ENCODE data around the gene KRTAP2-3.
"Not testable (repeated sequence)": the region's sequence is repeated elsewhere in the genome, so short reads cannot be mapped to it uniquely, and the experiment has no call there.

Gene KRTAP2-3, protein sequence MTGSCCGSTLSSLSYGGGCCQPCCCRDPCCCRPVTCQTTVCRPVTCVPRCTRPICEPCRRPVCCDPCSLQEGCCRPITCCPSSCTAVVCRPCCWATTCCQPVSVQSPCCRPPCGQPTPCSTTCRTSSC

DNA sequence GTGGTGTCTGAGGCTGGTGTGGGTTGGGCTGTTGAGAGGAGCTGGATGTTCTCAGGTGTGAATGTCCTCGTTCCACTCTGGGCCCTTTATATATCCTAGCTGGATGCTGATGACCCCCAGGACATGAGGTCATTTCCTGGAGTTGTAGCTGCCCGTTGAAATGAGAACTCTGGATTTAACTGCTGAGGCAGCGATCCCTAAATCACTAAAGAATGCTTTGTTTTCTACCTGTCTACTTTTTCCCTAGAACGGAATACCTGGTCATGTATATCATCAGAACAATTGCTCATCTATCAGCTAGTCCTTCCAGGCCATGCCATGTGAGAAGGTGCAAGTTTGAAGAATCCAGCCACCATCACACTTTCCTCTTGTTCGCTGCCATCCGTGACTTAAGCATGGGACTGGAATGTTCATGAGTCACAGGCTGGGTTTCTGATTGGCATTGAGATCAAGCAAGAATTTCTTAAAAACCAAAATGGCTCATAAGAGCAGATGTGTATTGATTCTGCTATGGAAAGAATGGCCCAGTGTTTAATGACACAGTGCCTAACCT lies at the start of gene KRTAP2-3:
KRTAP2-3 (minus strand) TSS at position 63 of the 553 bp plus-strand sequence. CDS start 64 bp downstream, outside the sequence.
- DNase-seq, result no peak

- DNase-seq, result not testable (repeated sequence)
These were observed 48.9 kb upstream of the KRTAP2-3 start for GRCh38 chr17:41108728-41109386.

GRCh38 chr17:41107941-41108450 lies 48.1 kb upstream of the KRTAP2-3 start:
- no peak for DNase-seq

GRCh38 chr17:41105347-41105746 lies 45.4 kb upstream of the KRTAP2-3 start, which contains the start of gene KRTAP4-9:
Gene KRTAP4-9, plus strand, starts transcription at chr17:41105389. Its CDS starts 0 bp downstream, at chr17:41105389.
- not testable (repeated sequence) for DNase-seq

DNA sequence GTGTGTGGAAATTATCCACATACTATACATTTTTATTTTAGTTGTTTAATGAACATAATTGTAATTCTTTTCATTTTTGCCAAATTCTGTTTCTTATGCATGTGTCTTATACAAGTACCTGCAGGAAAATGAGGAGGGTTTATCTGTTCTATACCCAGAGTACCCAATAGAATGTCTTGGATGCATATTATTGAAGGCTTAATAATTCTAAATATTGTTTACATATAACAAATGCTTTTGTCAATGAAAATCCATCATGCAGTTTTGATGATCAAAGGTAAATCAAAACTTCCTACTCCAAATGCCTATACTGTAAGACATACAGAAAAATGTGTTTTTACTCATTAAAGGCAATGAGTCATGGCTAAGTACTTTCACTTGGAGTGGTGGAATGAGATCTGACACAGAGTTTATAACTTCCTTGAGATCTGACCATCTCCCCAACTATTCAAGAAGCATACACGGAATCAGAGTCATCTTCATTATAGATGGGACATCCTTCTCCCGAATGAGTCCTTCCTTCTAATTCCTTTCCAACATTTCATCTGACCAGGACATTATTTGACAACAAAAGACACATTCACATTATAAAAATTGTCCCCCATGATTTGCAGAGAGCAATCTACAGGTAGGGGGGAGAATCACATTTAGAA lies 44.6 kb upstream of the KRTAP2-3 start:
- DNase-seq, result not testable (repeated sequence)

GRCh38 chr17:41103896-41104295 lies 44.0 kb upstream of the KRTAP2-3 start:
- no peak for DNase-seq

DNA sequence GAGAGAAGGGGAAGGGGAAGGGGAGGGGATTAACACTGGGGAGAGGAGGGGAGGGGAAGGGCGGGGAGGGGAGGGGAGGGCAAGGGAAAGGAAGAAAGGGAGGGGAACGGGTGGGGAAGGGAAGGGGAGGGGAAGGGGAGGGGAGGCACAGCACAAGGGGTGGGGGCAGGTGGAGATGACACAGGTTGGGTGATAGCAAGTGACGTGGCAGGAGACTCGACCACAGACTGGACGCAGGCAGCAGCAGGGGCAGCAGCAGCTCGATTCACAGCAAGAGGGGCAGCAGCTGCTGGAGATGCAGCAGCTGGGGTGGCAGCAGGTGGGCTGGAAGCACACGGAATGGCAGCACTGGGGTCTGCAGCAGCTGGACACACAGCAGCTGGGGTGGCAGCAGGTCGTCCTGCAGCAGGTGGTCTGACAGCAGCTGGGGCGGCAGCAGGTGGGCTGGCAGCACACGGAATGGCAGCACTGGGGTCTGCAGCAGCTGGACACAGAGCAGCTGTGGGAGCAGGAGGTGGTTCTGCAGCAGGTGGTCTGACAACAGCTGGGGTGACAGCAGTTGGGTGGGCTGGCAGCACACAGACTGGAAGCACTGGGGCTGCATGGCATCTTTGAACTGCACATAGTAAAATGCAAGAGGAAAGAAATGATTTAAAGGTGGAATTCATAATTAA lies 41.8 kb upstream of the KRTAP2-3 start, which contains the start of gene KRTAP4-16:
KRTAP4-16 (minus strand) TSS at position 624 of the 674 bp plus-strand sequence; CDS start at position 624, 0 bp downstream.
- no peak for DNase-seq

DNA sequence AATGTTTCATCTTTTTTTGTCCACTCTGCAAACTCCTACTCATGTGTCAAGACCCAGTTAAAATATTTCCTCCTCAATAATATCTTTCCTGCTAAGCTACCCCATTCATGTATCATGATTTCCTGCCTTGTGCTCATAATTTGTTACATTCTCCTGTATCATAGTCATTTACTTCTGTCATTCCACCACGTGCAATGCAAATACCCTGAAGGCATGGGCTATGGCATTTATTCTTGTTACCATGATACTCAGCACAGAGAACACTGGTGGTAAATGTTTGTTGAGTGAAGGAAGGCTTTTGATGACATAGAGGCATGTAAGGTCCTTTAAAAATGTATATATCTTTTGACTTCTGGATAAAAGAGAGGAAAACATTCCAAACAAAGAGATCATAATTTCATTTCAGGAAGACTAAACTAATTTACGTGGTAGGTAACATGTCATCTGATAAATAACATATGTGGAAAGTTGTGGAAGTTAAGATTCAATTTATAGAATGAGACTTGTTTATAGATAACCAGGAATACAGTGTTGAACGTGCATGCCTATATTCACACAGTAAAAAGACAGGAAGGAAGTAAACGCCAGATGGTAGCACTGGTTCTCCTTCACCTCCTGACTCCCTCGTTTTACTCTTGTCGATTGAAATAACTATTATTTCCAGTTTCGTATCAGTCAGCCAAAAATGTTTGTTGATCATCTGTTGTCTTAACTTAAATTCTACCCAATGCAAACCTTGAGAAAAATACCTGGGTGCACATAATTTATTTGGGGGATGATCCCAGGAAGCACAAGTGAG lies 40.0 kb upstream of the KRTAP2-3 start:
- not testable (repeated sequence) for DNase-seq

GRCh38 chr17:41098481-41098880 lies 38.6 kb upstream of the KRTAP2-3 start:
- no peak for DNase-seq

DNA sequence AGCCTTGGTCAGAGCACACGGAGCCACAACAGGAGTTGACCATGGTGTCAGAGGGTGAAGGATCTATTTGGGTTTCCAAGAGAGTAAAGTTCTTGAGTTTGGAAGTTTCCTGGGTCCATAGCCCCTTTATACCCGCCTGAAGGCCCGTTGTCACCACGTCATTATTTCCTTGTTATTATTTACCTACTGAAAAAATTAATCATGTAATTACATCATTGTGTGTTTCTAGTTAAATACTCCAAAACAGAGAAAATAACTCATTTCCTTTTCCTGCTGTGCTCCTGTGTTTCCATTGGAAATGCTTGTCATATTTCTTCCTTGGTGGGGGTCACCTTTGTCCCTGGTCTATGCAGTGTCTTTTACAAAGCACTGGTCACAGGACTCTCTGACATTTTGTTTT lies 38.1 kb upstream of the KRTAP2-3 start, which contains the start of gene KRTAP4-8:
KRTAP4-8 (minus strand) TSS at position 101 of the 400 bp plus-strand sequence; CDS start at position 43, 58 bp downstream.
- DNase-seq, result no peak

DNA sequence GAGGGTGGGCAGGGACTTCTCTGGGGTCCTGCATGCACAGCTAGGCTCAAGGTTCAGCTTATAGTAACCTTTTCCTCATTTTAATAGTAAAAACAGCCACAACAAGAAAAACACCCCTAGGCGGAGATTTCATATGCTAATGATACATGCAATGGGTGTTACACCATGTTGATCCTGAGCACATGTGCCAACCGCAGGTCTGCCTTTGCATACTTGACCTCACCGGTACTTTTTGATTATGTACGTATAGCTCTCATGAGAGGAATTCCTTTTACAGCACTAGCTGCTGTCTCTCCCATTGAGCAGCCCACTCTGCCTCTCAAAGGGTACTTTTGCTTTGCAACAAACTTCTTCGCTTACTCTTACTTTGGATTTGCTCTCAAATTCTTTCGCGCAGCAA lies 36.1 kb upstream of the KRTAP2-3 start:
- no peak for DNase-seq

DNA sequence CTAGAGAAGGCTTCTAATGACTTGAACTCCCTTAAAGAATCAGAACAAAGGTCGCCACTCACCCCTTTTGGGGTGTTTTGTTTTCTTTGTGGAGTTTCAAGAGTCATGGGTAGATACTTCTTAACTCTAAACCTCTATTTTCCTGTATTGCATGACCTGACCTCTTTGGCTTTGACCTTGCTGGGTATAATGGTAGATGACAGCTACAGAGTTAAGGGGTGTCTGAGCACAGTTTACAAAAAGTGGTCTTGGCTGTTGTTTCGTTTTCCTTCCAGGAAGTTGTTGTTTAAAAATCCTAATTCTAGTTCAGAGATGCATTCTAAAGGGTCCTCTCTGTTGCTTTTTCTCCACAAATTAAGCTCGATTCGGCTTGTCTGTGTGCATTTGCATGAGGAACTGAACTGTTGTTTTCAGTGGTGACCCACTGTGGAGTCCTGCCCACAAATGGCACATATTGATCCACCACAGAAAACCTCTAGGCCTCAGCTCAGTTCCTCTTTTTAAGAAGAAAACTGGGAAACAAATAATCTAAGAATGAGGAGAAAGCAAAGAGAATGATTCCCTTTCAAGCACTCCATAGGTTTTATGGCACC lies 28.9 kb upstream of the KRTAP2-3 start:
- DNase-seq, result not testable (repeated sequence)

GRCh38 chr17:41084100-41084856 lies 24.4 kb upstream of the KRTAP2-3 start, which contains the start of gene KRTAP4-7:
Gene KRTAP4-7, plus strand, starts transcription at chr17:41084150. Its CDS starts 57 bp downstream, at chr17:41084207.
- DNase-seq, result not testable (repeated sequence)

DNA sequence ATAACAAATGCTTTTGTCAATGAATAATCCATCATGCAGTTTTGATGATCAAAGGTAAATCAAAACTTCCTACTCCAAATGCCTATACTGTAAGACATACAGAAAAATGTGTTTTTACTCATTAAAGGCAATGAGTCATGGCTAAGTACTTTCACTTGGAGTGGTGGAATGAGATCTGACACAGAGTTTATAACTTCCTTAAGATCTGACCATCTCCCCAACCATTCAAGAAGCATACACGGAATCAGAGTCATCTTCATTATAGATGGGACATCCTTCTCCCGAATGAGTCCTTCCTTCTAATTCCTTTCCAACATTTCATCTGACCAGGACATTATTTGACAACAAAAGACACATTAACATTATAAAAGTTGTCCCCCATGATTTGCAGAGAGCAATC lies 23.5 kb upstream of the KRTAP2-3 start:
- not testable (repeated sequence) for DNase-seq

DNA sequence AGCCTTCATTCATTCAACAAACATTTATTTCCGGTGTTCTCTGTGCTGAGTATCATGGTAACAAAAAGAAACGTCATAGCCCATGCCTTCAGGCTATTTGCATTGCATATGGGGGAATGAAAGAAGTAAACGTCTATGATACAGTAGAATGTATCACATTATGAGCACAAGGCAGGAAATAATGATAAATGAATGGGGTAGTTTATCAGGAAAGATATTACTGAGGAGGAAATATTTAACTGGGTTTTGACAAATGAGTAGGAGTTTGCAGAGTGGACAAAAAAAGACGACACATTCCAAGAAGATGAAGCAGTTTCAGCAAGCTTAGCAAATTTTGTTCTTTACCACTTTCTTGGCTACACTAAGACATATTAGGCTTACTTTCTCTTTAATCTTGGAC lies 22.7 kb upstream of the KRTAP2-3 start:
- DNase-seq, result no peak

DNA sequence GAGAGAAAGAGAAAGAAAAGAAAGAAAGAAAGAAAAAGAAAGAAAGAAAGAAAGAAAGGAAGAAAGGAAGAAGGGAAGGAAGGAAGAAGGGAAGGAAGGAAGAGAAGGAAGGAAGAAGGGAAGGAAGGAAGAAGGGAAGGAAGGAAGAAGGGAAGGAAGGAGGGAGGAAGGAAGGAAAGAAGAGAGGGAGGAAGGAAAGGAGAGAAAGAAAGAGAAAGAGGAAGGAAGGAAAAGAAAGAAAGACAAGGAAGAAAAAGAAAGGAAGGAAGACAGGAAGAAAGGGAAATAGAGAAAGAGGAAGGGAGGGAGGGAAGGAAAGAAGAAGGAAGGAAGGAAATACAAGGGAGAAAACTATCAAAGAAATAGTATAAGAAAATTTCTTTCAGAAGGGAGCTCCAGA lies 16.9 kb upstream of the KRTAP2-3 start:
- no peak for DNase-seq

GRCh38 chr17:41073676-41074075 lies 13.8 kb upstream of the KRTAP2-3 start:
- no peak for DNase-seq

DNA sequence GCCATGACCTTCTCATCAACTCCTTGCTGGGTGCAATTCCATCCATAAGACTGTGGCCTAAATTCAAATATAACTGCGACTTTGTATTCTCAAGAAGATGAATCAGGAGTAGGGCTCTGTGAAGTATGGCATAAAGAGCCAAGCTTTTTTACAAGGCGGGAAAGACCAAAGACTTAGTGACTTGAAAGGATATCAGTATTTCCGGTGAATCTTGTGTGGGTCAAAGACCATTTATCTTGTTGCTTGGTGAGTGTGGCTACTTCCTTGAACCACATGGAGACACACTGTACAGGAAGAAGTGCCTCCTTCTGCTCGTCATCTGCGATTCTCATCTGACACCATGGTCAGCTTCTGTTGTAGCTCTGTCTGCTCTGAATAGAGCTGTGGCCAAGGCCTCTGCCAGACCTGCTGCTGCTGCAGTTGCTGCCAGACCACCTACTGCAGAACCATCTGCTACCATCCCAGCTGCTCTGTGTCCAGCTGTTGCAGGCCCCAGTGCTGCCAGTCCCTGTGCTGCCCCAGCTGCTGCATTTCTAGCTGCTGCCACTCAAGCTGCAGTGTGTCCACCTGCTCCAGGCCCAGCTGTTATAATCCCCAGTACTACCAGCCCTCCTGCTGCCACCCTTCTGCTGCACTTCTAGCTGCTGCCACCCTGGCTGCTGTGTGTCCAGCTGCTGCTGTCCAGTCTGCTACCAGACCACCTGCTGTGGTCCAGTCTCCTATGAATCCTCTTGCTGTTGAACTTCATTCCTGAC lies 11.9 kb upstream of the KRTAP2-3 start:
- DNase-seq, result no peak

GRCh38 chr17:41069031-41069430 lies 9.1 kb upstream of the KRTAP2-3 start:
- no peak for DNase-seq

- no peak for DNase-seq
These were observed 7.4 kb upstream of the KRTAP2-3 start for GRCh38 chr17:41067281-41067680.

Measured in CD4-positive, alpha-beta T cell treated with Interferon gamma for 1 hour (primary cell).